Ovary (tissue), 3 donors: ENCODE measurements around the gene NOS3.
A peak's percentile ranks its signal among the peaks of the same experiment; 100 is the strongest.

Experiments used
- EP300 ChIP-seq: sonication (generic); formaldehyde crosslinking; IDR thresholded peaks from one replicate; pipeline ENCODE4 v1.6.1; 2017; ENCODE audit warnings: antibody characterized with exemption
- POLR2A ChIP-seq: fragments of 450-650 bp; IDR thresholded peaks from one replicate; pipeline ENCODE4 v1.6.1; 2017; ENCODE audit warnings: antibody characterized with exemption, mild to moderate bottlenecking, moderate library complexity
- TF ChIP-seq, protein P1 (sequence below), 3 donors: fragments of 450-650 bp in 2 of 3; fragments of 200-600 bp in 1 of 3; IDR thresholded peaks; one replicate each; pipeline versions ENCODE4 v1.5.1 to v1.8.0; 2016 to 2022; ENCODE audit warnings: antibody characterized with exemption in 3 of 3, mild to moderate bottlenecking in 1 of 3
- donor health status: DM: no; HTN: no; CAD: no.

DNA sequence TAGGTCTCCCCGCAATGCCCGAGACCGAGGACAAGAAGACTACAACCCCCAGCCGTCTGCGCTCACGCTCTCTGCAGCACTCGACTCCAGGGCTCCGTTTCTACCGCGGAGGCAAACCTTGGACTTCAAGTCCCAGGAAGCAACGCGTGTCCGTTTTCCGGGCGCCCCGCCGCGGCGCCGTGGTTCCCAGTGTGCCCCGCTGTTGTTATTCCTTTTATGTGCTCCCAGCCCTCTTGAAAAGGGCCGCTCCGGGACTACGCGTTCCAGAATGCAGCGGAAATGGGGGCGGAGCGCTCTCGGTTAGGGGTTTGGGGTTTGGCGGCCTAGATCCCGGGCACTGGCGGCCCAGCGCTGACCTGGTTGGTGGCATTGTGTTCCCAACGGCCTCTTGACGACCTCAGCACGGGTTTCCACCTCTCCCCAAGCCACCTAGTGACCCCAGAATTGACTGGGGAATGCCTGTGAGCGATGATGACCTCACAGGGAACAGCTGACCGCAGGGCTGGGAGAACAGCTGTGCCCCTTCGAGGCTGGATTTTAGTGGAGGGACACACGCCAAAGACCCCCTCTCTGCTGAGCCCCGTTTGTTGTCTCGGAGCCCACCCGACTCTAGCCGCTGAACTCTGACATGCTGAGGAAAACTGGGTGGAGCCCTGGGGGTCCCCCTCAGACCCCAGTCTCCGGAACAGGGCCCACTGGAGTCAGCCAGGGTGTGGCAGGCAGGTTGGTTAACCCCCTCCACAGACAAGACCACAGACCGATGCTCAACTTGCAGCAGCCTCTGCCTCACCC, 67.4 kb downstream of the NOS3 start:
- TF ChIP-seq, protein P1, sequence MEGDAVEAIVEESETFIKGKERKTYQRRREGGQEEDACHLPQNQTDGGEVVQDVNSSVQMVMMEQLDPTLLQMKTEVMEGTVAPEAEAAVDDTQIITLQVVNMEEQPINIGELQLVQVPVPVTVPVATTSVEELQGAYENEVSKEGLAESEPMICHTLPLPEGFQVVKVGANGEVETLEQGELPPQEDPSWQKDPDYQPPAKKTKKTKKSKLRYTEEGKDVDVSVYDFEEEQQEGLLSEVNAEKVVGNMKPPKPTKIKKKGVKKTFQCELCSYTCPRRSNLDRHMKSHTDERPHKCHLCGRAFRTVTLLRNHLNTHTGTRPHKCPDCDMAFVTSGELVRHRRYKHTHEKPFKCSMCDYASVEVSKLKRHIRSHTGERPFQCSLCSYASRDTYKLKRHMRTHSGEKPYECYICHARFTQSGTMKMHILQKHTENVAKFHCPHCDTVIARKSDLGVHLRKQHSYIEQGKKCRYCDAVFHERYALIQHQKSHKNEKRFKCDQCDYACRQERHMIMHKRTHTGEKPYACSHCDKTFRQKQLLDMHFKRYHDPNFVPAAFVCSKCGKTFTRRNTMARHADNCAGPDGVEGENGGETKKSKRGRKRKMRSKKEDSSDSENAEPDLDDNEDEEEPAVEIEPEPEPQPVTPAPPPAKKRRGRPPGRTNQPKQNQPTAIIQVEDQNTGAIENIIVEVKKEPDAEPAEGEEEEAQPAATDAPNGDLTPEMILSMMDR (IDR thresholded peaks at IDR 0.05), result no peak
- no peak for TF ChIP-seq EP300
- TF ChIP-seq POLR2A, result peak; percentile 71
